C4-2B (cell line): ENCODE measurements around the gene ITSN1.

Source experiments
- ZFX ChIP-seq: fragments of 450-650 bp; IDR thresholded peaks from 2 replicates; pipeline ENCODE4 v1.6.1; 2017
- TF ChIP-seq, protein P1 (sequence below): fragments of 450-650 bp; conservative IDR thresholded peaks from 2 replicates; pipeline ENCODE4 v1.5.1; 2017; ENCODE audit warnings: mild to moderate bottlenecking

GRCh38 chr21:33821503-33822322 is 179.4 kb downstream of the ITSN1 start:
- TF ChIP-seq, protein P1, sequence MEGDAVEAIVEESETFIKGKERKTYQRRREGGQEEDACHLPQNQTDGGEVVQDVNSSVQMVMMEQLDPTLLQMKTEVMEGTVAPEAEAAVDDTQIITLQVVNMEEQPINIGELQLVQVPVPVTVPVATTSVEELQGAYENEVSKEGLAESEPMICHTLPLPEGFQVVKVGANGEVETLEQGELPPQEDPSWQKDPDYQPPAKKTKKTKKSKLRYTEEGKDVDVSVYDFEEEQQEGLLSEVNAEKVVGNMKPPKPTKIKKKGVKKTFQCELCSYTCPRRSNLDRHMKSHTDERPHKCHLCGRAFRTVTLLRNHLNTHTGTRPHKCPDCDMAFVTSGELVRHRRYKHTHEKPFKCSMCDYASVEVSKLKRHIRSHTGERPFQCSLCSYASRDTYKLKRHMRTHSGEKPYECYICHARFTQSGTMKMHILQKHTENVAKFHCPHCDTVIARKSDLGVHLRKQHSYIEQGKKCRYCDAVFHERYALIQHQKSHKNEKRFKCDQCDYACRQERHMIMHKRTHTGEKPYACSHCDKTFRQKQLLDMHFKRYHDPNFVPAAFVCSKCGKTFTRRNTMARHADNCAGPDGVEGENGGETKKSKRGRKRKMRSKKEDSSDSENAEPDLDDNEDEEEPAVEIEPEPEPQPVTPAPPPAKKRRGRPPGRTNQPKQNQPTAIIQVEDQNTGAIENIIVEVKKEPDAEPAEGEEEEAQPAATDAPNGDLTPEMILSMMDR, result no peak
- no peak for TF ChIP-seq ZFX
